Mesendoderm (in vitro differentiated cells): ENCODE data around the gene CMTR1.
A peak's percentile ranks its signal among the peaks of the same experiment; 100 is the strongest.

Experiments
- DNase-seq: peaks from one replicate; pipeline ENCODE4 v3.0.0; 2013
- H2AK5ac ChIP-seq: 2 replicates; pipeline ENCODE4 v1.6.1; 2013; ENCODE audit warnings: low read length, inconsistent platforms
- H2BK120ac ChIP-seq: 2 replicates; pipeline ENCODE4 v1.6.1; 2013; ENCODE audit warnings: low read depth, mild to moderate bottlenecking, low read length, moderate library complexity, mixed read lengths
- H2BK15ac ChIP-seq: replicated peaks from 2 replicates; pipeline ENCODE4 v1.6.1; 2013; ENCODE audit warnings: low read depth, mild to moderate bottlenecking, moderate library complexity
- H2BK5ac ChIP-seq: 2 replicates; pipeline ENCODE4 v1.6.1; 2013; ENCODE audit warnings: low read length, inconsistent platforms
- H3K18ac ChIP-seq: 2 replicates; pipeline ENCODE4 v1.6.1; 2013; ENCODE audit warnings: mild to moderate bottlenecking, low read length, mixed read lengths
- H3K23ac ChIP-seq: one replicate; pipeline ENCODE4 v1.6.1; 2013; ENCODE audit warnings: low read length
- H3K27ac ChIP-seq: 2 replicates; pipeline ENCODE4 v1.5.1; 2013; ENCODE audit warnings: low read depth, mild to moderate bottlenecking, inconsistent platforms, low read length, moderate library complexity
- H3K27me3 ChIP-seq: 2 replicates; pipeline ENCODE4 v1.6.1; 2013; ENCODE audit warnings: low read length, control low read depth, mild to moderate bottlenecking, inconsistent platforms; ENCODE audit not compliant: insufficient read depth, poor library complexity
- H3K36me3 ChIP-seq: 2 replicates; pipeline ENCODE4 v1.6.1; 2013; ENCODE audit warnings: low read length, inconsistent platforms; ENCODE audit not compliant: control insufficient read depth, insufficient read depth
- H3K4ac ChIP-seq: one replicate; pipeline ENCODE4 v1.6.1; 2013; ENCODE audit warnings: low read depth, mild to moderate bottlenecking, low read length, moderate library complexity
- H3K4me1 ChIP-seq: 2 replicates; pipeline ENCODE4 v1.6.1; 2013; ENCODE audit warnings: low read depth, low read length, inconsistent platforms; ENCODE audit not compliant: control insufficient read depth
- H3K4me2 ChIP-seq: 2 replicates; pipeline ENCODE4 v1.6.1; 2013; ENCODE audit warnings: low read length
- H3K4me3 ChIP-seq: 2 replicates; pipeline ENCODE4 v1.5.1; 2013; ENCODE audit warnings: mild to moderate bottlenecking, low read length
- H3K56ac ChIP-seq: one replicate; pipeline ENCODE4 v1.6.1; 2013; ENCODE audit warnings: low read length
- H3K79me1 ChIP-seq: 2 replicates; pipeline ENCODE4 v1.6.1; 2013; ENCODE audit warnings: low read length, inconsistent platforms
- H3K79me2 ChIP-seq: 2 replicates; pipeline ENCODE4 v1.6.1; 2013; ENCODE audit warnings: mild to moderate bottlenecking, low read length; ENCODE audit not compliant: control insufficient read depth, insufficient read depth
- H3K9ac ChIP-seq: 2 replicates; pipeline ENCODE4 v1.6.1; 2013; ENCODE audit warnings: low read length, inconsistent platforms
- H4K5ac ChIP-seq: one replicate; pipeline ENCODE4 v1.6.1; 2013; ENCODE audit warnings: low read length
- H4K8ac ChIP-seq: one replicate; pipeline ENCODE4 v1.6.1; 2013; ENCODE audit warnings: low read depth, mild to moderate bottlenecking, control low read depth, low read length, moderate library complexity
- WGBS: extraction: QIAGEN DNeasy Blood & Tissue Kit; methylation state at CpG from one replicate; pipeline ENCODE4 v1.1.7; 2013; ENCODE audit warnings: low lambda C conversion rate, missing lambda C conversion rate; ENCODE audit not compliant: insufficient coverage; ENCODE audit errors: extremely low coverage; 5-methylcytosine and 5-hydroxymethylcytosine counted together

The CMTR1 gene

GRCh38 chr6:37426058-37426944 is 6.7 kb upstream of the CMTR1 start:
- Histone ChIP-seq H3K27ac (no peak overlapping the region), H3K4ac (no peak overlapping the region), H3K36me3 (no peaks in the 10 kb centered on the region), H3K4me2 (no peak overlapping the region), H3K79me1 (no peaks in the 10 kb centered on the region), H3K27me3 (no peaks in the 10 kb centered on the region), H3K4me1 (no peaks in the 10 kb centered on the region), H3K23ac (no peak overlapping the region), H2BK120ac (no peak overlapping the region), H3K79me2 (no peaks in the 10 kb centered on the region), H4K5ac (no peak overlapping the region), H3K4me3 (no peak overlapping the region), H2AK5ac (no peak overlapping the region), H4K8ac (no peak overlapping the region), H2BK5ac (no peak overlapping the region), H3K9ac (no peak overlapping the region), H3K56ac (no peak overlapping the region), H2BK15ac (no peak overlapping the region), H3K18ac (no peak overlapping the region)
- WGBS: no CpG with 5 or more reads among the region's 4 CpGs
- DNase-seq: no peak

- no peak overlapping the region for H2AK5ac ChIP-seq
- no peak overlapping the region for H3K4me2 ChIP-seq
- H3K9ac ChIP-seq: no peak overlapping the region
- H2BK15ac ChIP-seq: no peak overlapping the region
- no peak overlapping the region for H3K18ac ChIP-seq
- H2BK5ac ChIP-seq: no peak overlapping the region
- no CpG with 5 or more reads among the region's 6 CpGs for WGBS
- H3K27ac ChIP-seq: no peak overlapping the region
- no peak overlapping the region for H4K5ac ChIP-seq
- no peak for DNase-seq
- H3K79me1 ChIP-seq: no peaks in the 10 kb centered on the region
- no peaks in the 10 kb centered on the region for H3K36me3 ChIP-seq
- no peaks in the 10 kb centered on the region for H3K4me1 ChIP-seq
- H3K56ac ChIP-seq: no peak overlapping the region
- H3K4ac ChIP-seq: no peak overlapping the region
- H4K8ac ChIP-seq: no peak overlapping the region
- no peak overlapping the region for H2BK120ac ChIP-seq
- H3K4me3 ChIP-seq: no peak overlapping the region
- H3K79me2 ChIP-seq: no peaks in the 10 kb centered on the region
- H3K23ac ChIP-seq: no peak overlapping the region
- no peaks in the 10 kb centered on the region for H3K27me3 ChIP-seq
These were observed 6.0 kb upstream of the CMTR1 start for GRCh38 chr6:37426945-37427510.

GRCh38 chr6:37429352-37429750 is 3.7 kb upstream of the CMTR1 start:
- no peak overlapping the region for H4K8ac ChIP-seq
- no CpG with 5 or more reads among the region's 2 CpGs for WGBS
- no peak overlapping the region for H3K56ac ChIP-seq

GRCh38 chr6:37432590-37432915 is 468 bp upstream of the CMTR1 start:
- Histone ChIP-seq H3K79me2 (peaks cover 8% of the 10 kb centered on the region), H2BK120ac (no peak overlapping the region), H3K36me3 (no peaks in the 10 kb centered on the region), H3K4me2 (peak overlapping the region; percentile 98), H4K8ac (no peak overlapping the region), H3K56ac (peak overlapping the region; percentile 91), H3K79me1 (peaks cover 10% of the 10 kb centered on the region), H2AK5ac (no peak overlapping the region), H3K18ac (no peak overlapping the region), H3K4ac (no peak overlapping the region), H3K27ac (no peak overlapping the region), H3K27me3 (no peaks in the 10 kb centered on the region), H3K4me1 (peaks cover 2% of the 10 kb centered on the region), H4K5ac (peak overlapping the region; percentile 44), H3K23ac (no peak overlapping the region), H3K9ac (peak overlapping the region; percentile 89), H2BK5ac (no peak overlapping the region), H3K4me3 (peak overlapping the region; percentile 30), H2BK15ac (no peak overlapping the region)
- no CpG with 5 or more reads among the region's 7 CpGs for WGBS
- DNase-seq: no peak

More at GRCh38 chr6:37429352-37429750, 3.7 kb upstream of the CMTR1 start:
- no peaks in the 10 kb centered on the region for H3K36me3 ChIP-seq
- peaks cover 2% of the 10 kb centered on the region for H3K4me1 ChIP-seq
- H2AK5ac ChIP-seq: no peak overlapping the region
- no peak overlapping the region for H3K18ac ChIP-seq
- no peak overlapping the region for H2BK15ac ChIP-seq
- no peak overlapping the region for H3K4me2 ChIP-seq
- no peak overlapping the region for H3K4ac ChIP-seq
- H4K5ac ChIP-seq: no peak overlapping the region
- H3K27ac ChIP-seq: no peak overlapping the region
- peaks cover 8% of the 10 kb centered on the region for H3K79me1 ChIP-seq
- H2BK120ac ChIP-seq: no peak overlapping the region
- H2BK5ac ChIP-seq: no peak overlapping the region
- H3K9ac ChIP-seq: no peak overlapping the region
- no peak overlapping the region for H3K23ac ChIP-seq
- no peak for DNase-seq
- H3K27me3 ChIP-seq: no peaks in the 10 kb centered on the region
- no peak overlapping the region for H3K4me3 ChIP-seq
- H3K79me2 ChIP-seq: peaks cover 8% of the 10 kb centered on the region

GRCh38 chr6:37433657-37434271 is 743 bp downstream of the CMTR1 start:
- DNase-seq: peak; percentile 22

More at GRCh38 chr6:37433657-37434271, 743 bp downstream of the CMTR1 start:
- H2BK5ac ChIP-seq: no peak overlapping the region
- no peak overlapping the region for H2BK15ac ChIP-seq
- peak overlapping the region; percentile 71 for H3K9ac ChIP-seq
- no peak overlapping the region for H3K4ac ChIP-seq
- H3K36me3 ChIP-seq: no peaks in the 10 kb centered on the region
- no peak overlapping the region for H3K27ac ChIP-seq
- no peak overlapping the region for H4K8ac ChIP-seq
- H3K4me1 ChIP-seq: peaks cover 2% of the 10 kb centered on the region
- no CpG with 5 or more reads among the region's 13 CpGs for WGBS
- peaks cover 8% of the 10 kb centered on the region for H3K79me2 ChIP-seq
- H3K79me1 ChIP-seq: peaks cover 10% of the 10 kb centered on the region
- peak overlapping the region; percentile 97 for H3K4me2 ChIP-seq
- H3K4me3 ChIP-seq: peak overlapping the region; percentile 71
- no peaks in the 10 kb centered on the region for H3K27me3 ChIP-seq
- H3K23ac ChIP-seq: no peak overlapping the region
- no peak overlapping the region for H4K5ac ChIP-seq
- H3K56ac ChIP-seq: peak overlapping the region; percentile 91
- peak overlapping the region; percentile 17 for H2AK5ac ChIP-seq
- H3K18ac ChIP-seq: no peak overlapping the region
- no peak overlapping the region for H2BK120ac ChIP-seq
